PFSK-1 (cell line): ENCODE measurements around the gene SYMPK.

ENCODE experiments used
- FOXP2 ChIP-seq: optimal IDR thresholded peaks from 2 replicates; pipeline ENCODE3; 2011; ENCODE audit warnings: borderline replicate concordance, control low read depth, inconsistent platforms; ENCODE audit not compliant: insufficient read depth; ENCODE audit errors: extremely low read length, extremely low read depth
- POLR2AphosphoS5 ChIP-seq: IDR thresholded peaks from 2 replicates; pipeline ENCODE4 v1.6.1; 2012; ENCODE audit warnings: low read depth, mild to moderate bottlenecking, control low read depth, low read length, moderate library complexity
- SIN3A ChIP-seq: IDR thresholded peaks from 2 replicates; pipeline ENCODE4 v1.6.1; 2012; ENCODE audit warnings: mild to moderate bottlenecking, low read length, moderate library complexity, borderline replicate concordance; ENCODE audit not compliant: insufficient read depth
- TAF1 ChIP-seq: IDR thresholded peaks from 2 replicates; pipeline ENCODE4 v1.6.1; 2012; ENCODE audit warnings: low read length, control low read depth, borderline replicate concordance; ENCODE audit not compliant: insufficient read depth
- TF ChIP-seq, protein P1 (sequence below), 2 experiments: IDR thresholded peaks; 2 replicates each; pipeline versions ENCODE4 v1.6.1 to v1.8.0; 2011 to 2012; ENCODE audit warnings: low read depth in 2 of 2, low read length in 2 of 2, control low read depth in 1 of 2, inconsistent platforms in 1 of 2, mild to moderate bottlenecking in 1 of 2, moderate library complexity in 1 of 2; ENCODE audit not compliant: insufficient read depth in 1 of 2

SYMPK gene

DNA sequence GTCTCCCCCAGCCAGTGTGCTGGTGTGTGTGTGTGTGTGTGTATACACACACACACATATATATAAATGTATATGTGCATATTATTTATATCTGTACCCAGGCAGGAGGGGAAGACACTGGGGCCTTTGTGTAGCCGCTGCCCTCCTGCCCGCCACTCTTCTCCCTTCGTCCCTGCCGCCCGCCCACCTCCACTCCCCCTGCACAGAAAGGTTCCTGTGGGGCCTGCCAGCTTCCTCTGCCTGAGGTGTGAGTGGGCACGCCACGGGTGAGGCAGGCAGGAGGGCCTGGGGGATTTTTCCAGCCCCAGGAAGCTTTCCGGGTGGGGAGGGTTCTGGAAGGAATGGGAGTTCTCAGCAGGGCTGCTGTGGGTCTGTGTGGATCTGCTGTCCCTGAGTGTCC, 16.1 kb upstream of the SYMPK start:
- TF ChIP-seq, protein P1, sequence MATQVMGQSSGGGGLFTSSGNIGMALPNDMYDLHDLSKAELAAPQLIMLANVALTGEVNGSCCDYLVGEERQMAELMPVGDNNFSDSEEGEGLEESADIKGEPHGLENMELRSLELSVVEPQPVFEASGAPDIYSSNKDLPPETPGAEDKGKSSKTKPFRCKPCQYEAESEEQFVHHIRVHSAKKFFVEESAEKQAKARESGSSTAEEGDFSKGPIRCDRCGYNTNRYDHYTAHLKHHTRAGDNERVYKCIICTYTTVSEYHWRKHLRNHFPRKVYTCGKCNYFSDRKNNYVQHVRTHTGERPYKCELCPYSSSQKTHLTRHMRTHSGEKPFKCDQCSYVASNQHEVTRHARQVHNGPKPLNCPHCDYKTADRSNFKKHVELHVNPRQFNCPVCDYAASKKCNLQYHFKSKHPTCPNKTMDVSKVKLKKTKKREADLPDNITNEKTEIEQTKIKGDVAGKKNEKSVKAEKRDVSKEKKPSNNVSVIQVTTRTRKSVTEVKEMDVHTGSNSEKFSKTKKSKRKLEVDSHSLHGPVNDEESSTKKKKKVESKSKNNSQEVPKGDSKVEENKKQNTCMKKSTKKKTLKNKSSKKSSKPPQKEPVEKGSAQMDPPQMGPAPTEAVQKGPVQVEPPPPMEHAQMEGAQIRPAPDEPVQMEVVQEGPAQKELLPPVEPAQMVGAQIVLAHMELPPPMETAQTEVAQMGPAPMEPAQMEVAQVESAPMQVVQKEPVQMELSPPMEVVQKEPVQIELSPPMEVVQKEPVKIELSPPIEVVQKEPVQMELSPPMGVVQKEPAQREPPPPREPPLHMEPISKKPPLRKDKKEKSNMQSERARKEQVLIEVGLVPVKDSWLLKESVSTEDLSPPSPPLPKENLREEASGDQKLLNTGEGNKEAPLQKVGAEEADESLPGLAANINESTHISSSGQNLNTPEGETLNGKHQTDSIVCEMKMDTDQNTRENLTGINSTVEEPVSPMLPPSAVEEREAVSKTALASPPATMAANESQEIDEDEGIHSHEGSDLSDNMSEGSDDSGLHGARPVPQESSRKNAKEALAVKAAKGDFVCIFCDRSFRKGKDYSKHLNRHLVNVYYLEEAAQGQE (IDR thresholded peaks at IDR 0.05; ENCODE audit: insufficient read depth in 1 of 2, low read depth in 2 of 2, low read length in 2 of 2) = no peak
- TF ChIP-seq FOXP2 (no peak), POLR2AphosphoS5 (no peak)

DNA sequence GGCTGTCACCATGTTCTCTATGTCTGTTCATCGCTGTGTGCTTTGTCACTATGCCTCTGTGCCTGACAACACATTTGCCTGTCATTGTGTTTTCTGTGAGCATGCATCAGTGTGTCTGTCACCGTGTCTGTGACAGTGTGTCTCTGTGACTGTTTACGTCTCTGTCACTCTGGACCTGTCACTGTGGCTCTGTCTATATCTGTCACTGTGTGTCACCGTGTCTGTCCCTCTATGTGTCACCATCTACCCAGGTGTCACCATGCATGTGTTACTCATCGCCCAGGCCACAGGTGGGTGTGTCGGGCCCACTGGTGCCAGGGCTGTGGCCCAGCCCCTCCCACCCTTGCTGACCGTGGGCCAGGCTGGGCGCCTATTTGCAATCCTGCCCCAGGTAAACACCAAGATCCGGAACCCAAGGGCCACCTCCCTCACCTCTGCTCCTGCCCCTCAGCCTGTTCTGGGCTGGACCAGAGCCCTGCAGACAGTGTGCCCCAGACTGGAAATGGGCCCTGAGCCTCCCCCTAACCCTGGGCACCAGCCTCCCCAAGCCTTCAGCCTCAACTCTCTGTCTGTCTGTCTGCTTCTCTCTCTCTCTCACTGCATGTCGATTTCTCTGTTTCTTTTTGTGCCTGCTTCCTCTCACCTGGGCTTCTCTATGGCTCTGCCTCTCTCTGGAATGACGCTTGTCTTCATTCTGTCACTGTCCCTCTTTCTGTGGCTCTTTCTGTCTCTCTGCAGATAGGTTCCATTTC, 15.3 kb upstream of the SYMPK start:
- no peak for TF ChIP-seq TAF1
- TF ChIP-seq, protein P1 (IDR thresholded peaks at IDR 0.05; ENCODE audit: insufficient read depth in 1 of 2, low read depth in 2 of 2, low read length in 2 of 2) = no peak
- no peak for TF ChIP-seq SIN3A
- TF ChIP-seq POLR2AphosphoS5 = no peak
- TF ChIP-seq FOXP2 = no peak

DNA sequence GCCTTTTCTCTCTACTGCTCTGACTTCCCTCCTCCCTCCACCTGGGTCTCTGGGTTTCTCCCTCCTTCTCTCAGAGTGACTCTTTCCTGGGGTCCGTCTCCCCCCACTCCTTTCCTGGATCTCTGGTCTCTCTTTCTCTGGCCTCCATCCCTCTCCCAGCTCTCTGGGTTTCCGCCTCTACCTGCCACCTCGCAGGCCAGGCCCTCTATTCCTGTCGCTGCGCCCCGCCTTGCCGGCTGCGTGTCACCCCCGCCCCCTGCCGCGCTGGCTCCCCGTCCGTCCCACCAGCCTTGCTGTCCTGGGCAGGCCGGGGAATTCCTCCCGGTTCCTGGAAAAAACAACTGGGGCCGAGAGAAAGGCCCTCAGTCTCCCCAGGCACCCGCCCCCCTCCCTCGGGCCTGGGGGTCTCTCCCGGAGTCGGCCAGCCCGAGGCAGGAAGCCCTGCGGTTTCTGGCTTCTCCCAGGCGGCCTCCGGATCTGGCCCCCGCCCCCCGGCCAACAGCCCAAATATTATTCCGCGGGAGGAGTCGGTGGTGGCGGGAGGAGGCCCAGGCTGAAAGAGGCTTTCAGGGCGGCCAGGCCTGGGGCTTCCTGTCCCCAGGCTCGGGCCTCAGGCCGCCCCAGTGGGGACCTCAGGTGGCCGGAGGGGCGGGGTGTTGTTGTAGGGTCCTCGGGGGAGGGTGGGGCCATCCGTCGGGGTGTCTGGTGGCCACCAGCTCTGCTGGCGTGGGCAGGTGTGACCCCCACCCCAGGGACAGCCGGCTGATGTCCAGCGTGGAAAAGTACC, 13.7 kb upstream of the SYMPK start:
- TF ChIP-seq FOXP2 = no peak
- no peak for TF ChIP-seq TAF1
- TF ChIP-seq, protein P1 (IDR thresholded peaks at IDR 0.05; ENCODE audit: insufficient read depth in 1 of 2, low read depth in 2 of 2, low read length in 2 of 2) = no peak
- no peak for TF ChIP-seq POLR2AphosphoS5
- no peak for TF ChIP-seq SIN3A

DNA sequence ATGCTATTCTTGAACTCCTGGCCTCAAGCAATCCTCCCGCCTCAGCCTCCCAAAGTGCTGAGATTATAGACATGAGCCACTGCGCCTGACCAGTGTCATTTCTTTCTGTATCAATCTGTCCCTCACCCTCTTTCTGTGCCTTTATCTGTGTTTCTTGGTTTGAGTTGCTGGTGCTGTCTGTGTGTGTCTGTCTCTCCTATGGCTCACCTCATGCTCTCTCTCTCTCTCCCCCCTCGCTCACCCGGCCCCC, 13.1 kb upstream of the SYMPK start:
- TF ChIP-seq FOXP2 = no peak
- no peak for TF ChIP-seq SIN3A
- TF ChIP-seq POLR2AphosphoS5 = no peak
- TF ChIP-seq TAF1 = no peak
- TF ChIP-seq, protein P1 (IDR thresholded peaks at IDR 0.05; ENCODE audit: insufficient read depth in 1 of 2, low read depth in 2 of 2, low read length in 2 of 2) = no peak
